Lower leg skin (tissue), 4 donors: Measurements from ENCODE around the gene PLOD3. TPM values are rescaled to one million over a fixed set of nuclear protein-coding genes. Genes with fewer than 3 reads are reported as not detected.

Experiments
- DNase-seq, 2 donors: peaks; one replicate each; pipeline ENCODE4 v3.0.0-alpha.2; 2019; ENCODE audit warnings: low spot score in 2 of 2
- H3K4me3 ChIP-seq: fragments of 200-600 bp; sonication (generic); 2 replicates; pipeline ENCODE4 v1.5.1; 2017; ENCODE audit warnings: mild to moderate bottlenecking, low read depth; ENCODE audit not compliant: poor library complexity, severe bottlenecking
- POLR2A ChIP-seq, 2 donors: fragments of 450-650 bp; IDR thresholded peaks; one replicate each; pipeline ENCODE4 v1.6.1; 2016 to 2017; ENCODE audit warnings: antibody characterized with exemption in 2 of 2, mild to moderate bottlenecking in 1 of 2, moderate library complexity in 1 of 2
- WGBS, 2 donors: methylation state at CpG; one replicate each; pipeline ENCODE4 v1.1.5; 2018; 5-methylcytosine and 5-hydroxymethylcytosine counted together
- intact Hi-C: fragments of 100-400 bp; cut with DNase I; formaldehyde crosslinking; loops from one replicate; pipeline ENCODE4 v1.15.0; 2023; ENCODE audit warnings: low total_unique reads
- total RNA-seq, 4 donors: library from RNA; depleted of rRNA; stranded (reverse); fragments of >200 nt; gene quantifications; one replicate each; pipeline ENCODE4 v1.1.0, GENCODE V29; 2016
- TF ChIP-seq, protein P1 (sequence below), 3 donors: fragments of 450-650 bp; IDR thresholded peaks; one replicate each; pipeline ENCODE4 v1.5.1; 2016; ENCODE audit warnings: antibody characterized with exemption in 3 of 3, mild to moderate bottlenecking in 3 of 3, moderate library complexity in 2 of 3

PLOD3 gene
- total RNA-seq, 4 donors from 2014 or later = 16.4 to 31.9 (median 23.3) TPM

DNA sequence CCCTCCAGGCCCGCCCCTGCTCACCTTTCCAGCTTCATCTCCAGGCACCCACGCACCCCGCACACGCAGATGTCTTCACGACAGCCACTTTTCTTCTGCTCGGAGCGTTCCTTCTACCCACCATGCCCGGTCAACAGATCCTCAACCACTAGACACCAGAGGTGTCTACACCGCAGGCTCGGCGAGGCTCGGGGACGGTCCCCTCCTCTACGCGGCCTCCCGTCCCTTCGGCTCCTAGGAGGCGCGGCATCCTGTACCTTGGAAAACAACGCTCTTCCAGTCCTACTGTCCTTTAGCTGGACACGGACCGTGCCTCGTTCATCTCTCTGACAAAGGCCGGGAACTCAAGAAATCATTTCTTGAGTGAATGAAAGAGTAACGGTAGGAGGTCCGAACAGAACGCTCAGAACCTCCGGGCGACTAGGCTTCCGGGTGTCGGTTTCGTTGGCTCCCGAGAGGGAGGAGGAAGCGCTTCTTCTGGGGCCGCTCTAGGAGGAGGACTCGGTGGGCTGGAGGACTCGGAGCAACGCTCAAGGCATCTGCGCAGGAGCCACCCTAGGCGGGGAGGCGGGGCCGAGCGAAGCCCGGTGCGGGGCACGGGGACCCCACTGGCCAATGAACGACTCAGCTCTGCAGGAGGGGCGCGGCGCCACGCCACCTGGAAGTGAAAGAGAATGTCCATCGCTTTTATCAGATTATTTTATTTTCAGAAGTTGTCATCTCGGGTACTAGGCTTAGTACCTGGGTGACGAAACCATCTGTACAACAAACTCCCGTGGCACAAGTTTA, 34.7 kb upstream of the PLOD3 start:
- TF ChIP-seq, protein P1, sequence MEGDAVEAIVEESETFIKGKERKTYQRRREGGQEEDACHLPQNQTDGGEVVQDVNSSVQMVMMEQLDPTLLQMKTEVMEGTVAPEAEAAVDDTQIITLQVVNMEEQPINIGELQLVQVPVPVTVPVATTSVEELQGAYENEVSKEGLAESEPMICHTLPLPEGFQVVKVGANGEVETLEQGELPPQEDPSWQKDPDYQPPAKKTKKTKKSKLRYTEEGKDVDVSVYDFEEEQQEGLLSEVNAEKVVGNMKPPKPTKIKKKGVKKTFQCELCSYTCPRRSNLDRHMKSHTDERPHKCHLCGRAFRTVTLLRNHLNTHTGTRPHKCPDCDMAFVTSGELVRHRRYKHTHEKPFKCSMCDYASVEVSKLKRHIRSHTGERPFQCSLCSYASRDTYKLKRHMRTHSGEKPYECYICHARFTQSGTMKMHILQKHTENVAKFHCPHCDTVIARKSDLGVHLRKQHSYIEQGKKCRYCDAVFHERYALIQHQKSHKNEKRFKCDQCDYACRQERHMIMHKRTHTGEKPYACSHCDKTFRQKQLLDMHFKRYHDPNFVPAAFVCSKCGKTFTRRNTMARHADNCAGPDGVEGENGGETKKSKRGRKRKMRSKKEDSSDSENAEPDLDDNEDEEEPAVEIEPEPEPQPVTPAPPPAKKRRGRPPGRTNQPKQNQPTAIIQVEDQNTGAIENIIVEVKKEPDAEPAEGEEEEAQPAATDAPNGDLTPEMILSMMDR (IDR thresholded peaks at IDR 0.05) = no peak
- no peak for TF ChIP-seq POLR2A (IDR thresholded peaks at IDR 0.05)
- WGBS, 2 donors = 0 to 1% methylated on average over 46 to 55 of the region's 55 CpGs
- intact Hi-C loops = no loop called here

DNA sequence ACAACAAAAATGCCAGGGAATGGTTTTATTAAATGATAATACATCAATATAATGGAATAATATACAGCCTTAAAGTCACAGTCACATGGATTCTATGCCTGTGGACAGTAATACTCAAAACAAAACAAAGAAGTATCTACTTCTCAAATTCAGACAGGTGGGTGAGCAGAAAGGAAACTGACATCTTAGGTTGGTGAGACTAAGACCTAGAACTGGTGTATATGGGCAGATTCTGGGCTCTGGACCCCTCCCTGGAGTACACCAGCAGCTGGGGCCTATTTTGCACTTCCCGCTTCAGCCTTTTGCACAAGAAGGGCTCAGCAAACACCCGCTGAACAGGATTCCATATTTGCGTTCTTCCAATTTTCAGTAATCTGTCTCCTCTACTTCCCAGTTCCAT, 32.9 kb upstream of the PLOD3 start:
- H3K4me3 ChIP-seq = no peak overlapping the region
- no peak for DNase-seq
- TF ChIP-seq, protein P1 (IDR thresholded peaks at IDR 0.05) = no peak
- TF ChIP-seq POLR2A (IDR thresholded peaks at IDR 0.05) = no peak
- intact Hi-C loops = no loop called here
- 88 to 89% methylated on average over 3 of the region's 3 CpGs for WGBS, 2 donors

More for the DNA sequence above, 34.7 kb upstream of the PLOD3 start:
- peak; percentile 95 to 99 for DNase-seq
- peak overlapping the region; percentile 73 for H3K4me3 ChIP-seq

DNA sequence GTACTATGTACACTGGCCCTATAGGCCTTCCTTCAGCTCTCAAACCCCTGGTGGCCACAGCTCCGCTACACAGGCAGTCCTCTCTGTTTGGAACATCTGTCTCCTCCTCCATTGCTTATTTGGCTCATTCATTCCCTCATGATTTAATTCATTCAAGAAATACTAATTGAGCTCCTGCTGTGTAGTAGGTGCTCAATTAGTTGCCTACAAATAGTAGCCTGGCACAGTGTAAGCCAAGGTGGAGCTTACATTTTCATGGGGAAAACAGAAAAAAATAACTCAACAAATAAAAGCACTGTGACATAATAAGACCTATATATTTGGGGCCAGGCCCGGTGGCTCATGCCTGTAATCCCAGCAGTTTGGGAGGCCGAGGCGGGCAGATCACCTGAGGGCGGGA, 30.9 kb upstream of the PLOD3 start:
- no peak for TF ChIP-seq POLR2A (IDR thresholded peaks at IDR 0.05)
- TF ChIP-seq, protein P1 (IDR thresholded peaks at IDR 0.05) = no peak

DNA sequence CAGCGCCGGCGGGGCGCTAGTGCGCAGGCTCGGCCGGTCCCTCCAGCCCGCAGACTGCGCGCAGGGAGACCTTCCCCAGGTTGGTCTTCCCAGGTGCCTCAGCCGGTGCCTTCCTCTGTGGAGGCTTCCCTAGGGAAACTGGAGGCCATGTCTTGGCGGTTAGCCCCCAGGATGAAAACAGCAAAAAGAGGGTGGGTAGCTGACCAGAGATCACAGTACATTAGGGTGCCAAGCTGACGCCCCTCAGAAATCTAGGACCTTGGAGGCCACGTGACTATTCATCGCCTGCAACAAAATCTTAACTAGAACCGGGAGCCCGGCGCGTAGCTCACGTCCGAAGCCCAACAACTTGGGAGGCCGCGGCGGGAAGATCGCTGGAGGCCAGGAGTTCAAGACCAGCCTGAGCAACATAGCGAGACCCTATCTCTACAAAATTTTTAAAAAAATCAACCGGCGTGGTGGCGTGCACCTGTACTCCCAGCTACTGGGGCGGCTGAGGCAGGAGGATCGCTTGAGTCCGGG, 27.8 kb upstream of the PLOD3 start:
- TF ChIP-seq POLR2A (IDR thresholded peaks at IDR 0.05) = no peak
- TF ChIP-seq, protein P1 (IDR thresholded peaks at IDR 0.05) = no peak
- intact Hi-C loops = no loop called here
- no peak for DNase-seq
- H3K4me3 ChIP-seq = peak overlapping the region; percentile 67
- WGBS, 2 donors = 31 to 34% methylated on average over 29 to 32 of the region's 32 CpGs

More for the DNA sequence above, 30.9 kb upstream of the PLOD3 start:
- intact Hi-C loops = no loop called here
- 93 to 98% methylated on average over 5 of the region's 5 CpGs for WGBS, 2 donors
- H3K4me3 ChIP-seq = no peak overlapping the region
- DNase-seq = no peak

DNA sequence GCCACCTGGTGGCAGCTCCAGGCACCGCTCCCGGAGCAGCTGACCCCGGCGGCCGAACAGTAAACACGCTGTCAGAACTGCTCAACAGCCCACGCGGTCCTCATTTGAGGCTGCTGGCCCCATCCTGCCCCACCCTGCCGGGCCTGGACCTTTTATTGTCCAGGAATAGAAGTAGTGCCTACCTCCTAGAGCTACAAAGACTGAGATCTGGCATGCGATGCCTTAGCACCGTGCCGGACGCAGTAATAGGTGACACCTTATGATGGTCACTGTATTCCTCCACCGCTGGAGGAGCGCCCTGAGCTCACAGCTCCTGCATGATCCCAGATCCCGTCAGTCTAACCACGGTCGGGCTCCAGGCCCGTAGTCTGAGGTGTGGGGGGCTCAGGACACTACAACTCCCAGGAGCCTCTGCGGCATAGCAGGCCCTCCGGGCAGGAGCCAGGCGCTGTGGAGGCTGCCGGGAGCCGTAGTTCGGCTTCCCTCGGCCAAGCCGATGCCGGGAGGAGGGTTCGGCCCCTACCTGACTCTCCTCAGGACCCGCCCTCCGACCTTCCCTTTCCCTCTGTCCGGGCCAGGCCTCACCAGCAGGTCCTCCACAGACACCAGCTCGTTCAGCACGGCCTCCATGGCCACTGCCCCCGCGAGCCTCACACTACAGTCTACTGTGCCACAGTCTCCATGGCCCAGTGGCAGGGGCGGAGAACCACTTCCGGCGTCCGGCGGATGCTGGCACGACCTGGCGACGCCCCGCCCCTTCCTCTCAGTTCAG, 27.2 kb upstream of the PLOD3 start, which contains the start of gene FIS1:
Gene FIS1 (minus strand): TSS at position 707 of the 772 bp plus-strand sequence. CDS start 77 bp downstream, at position 630.
- intact Hi-C loops = no loop called here
- WGBS, 2 donors = 0% methylated on average over 26 to 29 of the region's 45 CpGs
- DNase-seq = peak; percentile 90 to 98
- TF ChIP-seq POLR2A (IDR thresholded peaks at IDR 0.05) = no peak
- TF ChIP-seq, protein P1 (IDR thresholded peaks at IDR 0.05) = no peak
- peak within 1 kb of the TSS; percentile 67 for H3K4me3 ChIP-seq
